HPDE6-E6E7 (cell line): Measurements from ENCODE around the gene MFSD12.

ENCODE experiments used
- DNase-seq: peaks from one replicate; pipeline ENCODE4 v3.0.0; 2011; ENCODE audit warnings: missing footprints; ENCODE audit errors: extremely low spot score

Gene MFSD12

GRCh38 chr19:3506384-3507340 lies 50.7 kb downstream of the MFSD12 start:
- no peak for DNase-seq

GRCh38 chr19:3505598-3506383 lies 51.6 kb downstream of the MFSD12 start, which contains the start of gene FZR1:
FZR1 (plus strand) TSS chr19:3506311; CDS start chr19:3522990, 16,679 bp downstream.
- peak; percentile 92 for DNase-seq

- no peak for DNase-seq
These were observed 52.7 kb downstream of the MFSD12 start for GRCh38 chr19:3504735-3505134.

GRCh38 chr19:3503036-3503572 lies 54.3 kb downstream of the MFSD12 start:
- no peak for DNase-seq

- no peak for DNase-seq
These were observed 55.6 kb downstream of the MFSD12 start for GRCh38 chr19:3501780-3502179.

GRCh38 chr19:3500429-3501101 lies 56.8 kb downstream of the MFSD12 start, which contains the start of gene DOHH:
DOHH (minus strand) TSS chr19:3500674; CDS start chr19:3496814, 3,860 bp downstream.
- DNase-seq, result peak; percentile 96

GRCh38 chr19:3499738-3500428 lies 57.5 kb downstream of the MFSD12 start:
- DNase-seq, result no peak

GRCh38 chr19:3497757-3498520 lies 59.4 kb downstream of the MFSD12 start:
- DNase-seq, result no peak

- no peak for DNase-seq
These were observed 60.8 kb downstream of the MFSD12 start for GRCh38 chr19:3496392-3497273.

GRCh38 chr19:3494559-3494958 lies 62.8 kb downstream of the MFSD12 start:
- no peak for DNase-seq
